ENCODE results near the gene TNXB. TPM values are rescaled to one million over a fixed set of nuclear protein-coding genes. Genes with fewer than 3 reads are reported as not detected.

Gene TNXB
- total and polyA plus RNA-seq, 9 of the 15 experiments (the other 6 are each of a cell fraction or from before 2014, with no cell fraction given), result 0.14 to 28.1 (median 12.4) TPM

GRCh38 chr6:32108727-32109113, 418 bp downstream of the TNXB start:
- no peak for DNase-seq (ENCODE audit: extremely low read depth in 1 of 4, low spot score in 3 of 4)
- Histone ChIP-seq H3K36me3 (ENCODE audit: control insufficient read depth, insufficient read depth, low read length) (no peaks in the 10 kb centered on the region), H3K4me1 (replicated peaks in 1 of 2; ENCODE audit: control insufficient read depth in 2 of 2, insufficient read depth in 2 of 2, low read length in 2 of 2) (peaks cover 29 to 40% of the 10 kb centered on the region in 2 experiments), H3K9me1 (ENCODE audit: control insufficient read depth, insufficient read depth, low read length) (no peaks in the 10 kb centered on the region), H3K27me3 (ENCODE audit: control insufficient read depth in 2 of 2, insufficient read depth in 2 of 2, low read length in 2 of 2) (peaks cover 0 to 23% of the 10 kb centered on the region in 2 experiments; a peak in 2 of 5 replicates), H3K9ac (ENCODE audit: insufficient read depth in 1 of 2, low read depth in 2 of 2, low read length in 2 of 2) (peak overlapping the region in 1 of 2 experiments; percentile 80; a peak in 2 of 4 replicates), H3K4me3 (no peak overlapping the region), H3K4me2 (ENCODE audit: insufficient read depth, low read length) (peak overlapping the region; percentile 51; the same call in 1 of the 2 replicates), H2AFZ (ENCODE audit: low read depth, low read length) (no peak overlapping the region), H3K79me2 (ENCODE audit: control insufficient read depth, insufficient read depth, low read length) (no peaks in the 10 kb centered on the region), H3K27ac (ENCODE audit: extremely low read depth, low read depth, low read length) (no peak overlapping the region), H4K20me1 (replicated peaks; ENCODE audit: control insufficient read depth, insufficient read depth, low read length) (no peaks in the 10 kb centered on the region), H3K9me3 (replicated peaks; ENCODE audit: control insufficient read depth, insufficient read depth, low read depth, low read length) (no peaks in the 10 kb centered on the region)
- ChIA-PET CTCF (ENCODE audit: low intra/inter-chr PET ratio) (no interaction called here), POLR2A (interaction anchor here (0.6 to 4.9 kb wide), 8 partner anchors 10 to 87 kb away, joined by 3 to 38 read pairs (median 6); partner anchors contain the start of gene ATF6B)
- no TSS peak for BruUV-seq (replicated peaks)
- 26% methylated on average over 6 of the region's 6 CpGs for WGBS (ENCODE audit: insufficient coverage, low coverage, missing lambda C conversion rate)
- no peak for FAIRE-seq
- intact Hi-C loops (cut with micrococcal nuclease) (no loop called here), in situ Hi-C loops (cut with MboI) (no loop called here)
- peak; percentile 6; the same call in 2 of the 3 replicates for ATAC-seq
- TF ChIP-seq ZBTB12 (CRISPR knock-in tag; IDR thresholded peaks at IDR 0.05), result no peak
- no peak for TF ChIP-seq ZNF197 (CRISPR knock-in tag; IDR thresholded peaks at IDR 0.05; ENCODE audit: low read depth)
- TF ChIP-seq THRB (CRISPR knock-in tag; conservative IDR thresholded peaks at IDR 0.05), result 0 out of 2 replicates have a peak, but pooled peaks have one; percentile 56
- no peak for TF ChIP-seq ZBTB43 (CRISPR knock-in tag; IDR thresholded peaks at IDR 0.05)
- TF ChIP-seq JUND (IDR thresholded peaks at IDR 0.05; ENCODE audit: borderline replicate concordance, low read depth, low read length), result no peak
- no peak for TF ChIP-seq JUND (tag; IDR thresholded peaks at IDR 0.05; ENCODE audit: borderline replicate concordance, low read depth, low read length)
- TF ChIP-seq ZNF695 (CRISPR knock-in tag; IDR thresholded peaks at IDR 0.05), result no peak
- TF ChIP-seq YY1 (IDR thresholded peaks at IDR 0.05; ENCODE audit: borderline replicate concordance in 1 of 3, control insufficient read depth in 1 of 3, extremely low read depth in 1 of 3, insufficient read depth in 3 of 3, insufficient read length in 1 of 3, insufficient replicate concordance in 2 of 3, low read depth in 1 of 3, low read length in 2 of 3), result no peak
- TF ChIP-seq ZFP36 (IDR thresholded peaks at IDR 0.05; ENCODE audit: low read depth, low read length, partially characterized antibody), result no peak
- TF ChIP-seq XRCC4 (IDR thresholded peaks at IDR 0.05; ENCODE audit: extremely low read depth, insufficient read depth, insufficient read length), result no peak
- TF ChIP-seq CCAR2 (IDR thresholded peaks at IDR 0.05; ENCODE audit: low read depth, low read length), result no peak
- no peak for TF ChIP-seq SMAD3 (CRISPR knock-in tag; conservative IDR thresholded peaks at IDR 0.05)
- TF ChIP-seq EHMT2 (IDR thresholded peaks at IDR 0.05), result no peak
- no peak for TF ChIP-seq UBTF (IDR thresholded peaks at IDR 0.05; ENCODE audit: borderline replicate concordance in 1 of 2, low read depth in 2 of 2, low read length in 2 of 2)
- TF ChIP-seq ZNF79 (CRISPR knock-in tag; IDR thresholded peaks at IDR 0.05; ENCODE audit: low read depth), result no peak
- no peak for TF ChIP-seq STAT5B (CRISPR knock-in tag; IDR thresholded peaks at IDR 0.05)

Data from K562 (cell line).